Stimulated activated CD8-positive, alpha-beta memory T cell treated with anti-CD3 and anti-CD28 coated beads, Interleukin-7, amount 100 ng/mL, for 4 hours (primary cell): ENCODE data around the gene MAML3.
A peak's percentile ranks its signal among the peaks of the same experiment; 100 is the strongest.

Experiments used
- DNase-seq, 2 donors: peaks; one replicate each; pipeline ENCODE4 v3.0.0-alpha.2; 2020; ENCODE audit warnings: low read depth in 2 of 2

The MAML3 gene

DNA sequence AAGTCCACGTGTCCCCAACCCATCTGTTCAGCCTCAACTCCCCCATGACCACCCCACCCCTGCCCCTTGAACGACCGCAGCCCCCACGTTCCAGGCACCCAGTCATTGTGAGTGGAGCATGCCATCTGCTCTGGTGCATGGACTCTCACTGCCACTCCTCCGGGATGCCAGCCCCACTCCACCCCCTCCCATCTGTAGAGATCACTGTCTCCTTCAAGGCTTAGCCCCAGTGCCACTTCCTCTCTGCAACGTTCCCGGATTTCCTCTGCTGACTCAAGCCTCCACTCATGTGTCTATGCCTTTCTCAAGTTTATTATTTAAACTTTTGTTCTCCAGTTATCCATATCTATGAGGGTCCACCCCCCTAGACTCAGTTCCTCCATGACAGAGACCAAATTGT lies 54.0 kb downstream of the MAML3 start:
- no peak for DNase-seq

DNA sequence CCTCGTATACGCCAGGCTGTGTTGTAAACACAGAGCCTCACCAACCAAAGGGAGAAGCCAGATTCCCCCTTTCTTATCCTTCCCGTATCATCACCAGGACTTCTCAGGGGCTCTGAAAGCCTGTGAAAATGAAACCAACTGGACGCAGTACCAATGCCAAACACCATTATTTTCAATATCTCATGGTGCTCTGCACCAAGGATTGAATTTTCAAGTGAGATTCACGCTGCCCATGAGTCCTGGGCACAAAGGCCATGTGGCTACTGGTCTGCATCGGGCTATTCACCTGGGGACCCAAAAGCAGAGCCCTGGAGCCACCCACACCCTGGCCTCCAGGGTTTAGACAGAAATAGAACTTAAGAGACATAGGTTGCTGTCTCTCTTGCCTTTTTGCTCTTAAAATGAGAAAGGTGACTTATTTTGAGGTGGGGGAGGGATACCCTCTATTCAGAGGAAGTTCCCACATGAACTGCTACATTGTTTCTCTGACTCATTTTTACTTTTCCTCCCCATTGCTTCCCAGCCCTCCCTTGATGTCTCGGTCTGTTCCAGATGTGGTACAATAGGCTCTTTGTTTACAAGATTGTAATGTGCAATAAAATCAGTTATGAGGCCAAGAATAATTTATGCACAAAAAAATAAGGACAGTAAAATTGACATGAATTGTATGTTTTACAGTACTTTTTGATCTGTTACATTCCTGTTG lies 55.4 kb downstream of the MAML3 start:
- DNase-seq: no peak

DNA sequence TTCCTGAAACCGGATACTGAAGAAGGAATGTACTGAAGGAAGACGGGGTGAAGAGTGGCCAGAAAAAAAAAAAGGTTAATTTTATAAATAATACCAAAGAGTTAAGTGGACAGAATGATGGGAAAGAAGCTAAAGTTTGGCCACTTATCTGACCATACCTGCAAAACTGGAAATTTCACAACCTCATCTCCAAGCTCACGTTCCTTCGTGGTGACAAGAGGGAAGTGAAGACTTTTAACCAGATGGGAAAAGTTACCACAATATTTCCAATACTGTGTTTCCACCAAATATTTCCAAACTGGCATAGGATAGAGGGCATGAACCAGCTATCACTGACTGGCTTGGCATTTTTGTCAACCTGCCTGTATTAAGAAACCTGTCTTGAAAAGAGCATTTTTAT lies 56.4 kb downstream of the MAML3 start:
- no peak for DNase-seq

DNA sequence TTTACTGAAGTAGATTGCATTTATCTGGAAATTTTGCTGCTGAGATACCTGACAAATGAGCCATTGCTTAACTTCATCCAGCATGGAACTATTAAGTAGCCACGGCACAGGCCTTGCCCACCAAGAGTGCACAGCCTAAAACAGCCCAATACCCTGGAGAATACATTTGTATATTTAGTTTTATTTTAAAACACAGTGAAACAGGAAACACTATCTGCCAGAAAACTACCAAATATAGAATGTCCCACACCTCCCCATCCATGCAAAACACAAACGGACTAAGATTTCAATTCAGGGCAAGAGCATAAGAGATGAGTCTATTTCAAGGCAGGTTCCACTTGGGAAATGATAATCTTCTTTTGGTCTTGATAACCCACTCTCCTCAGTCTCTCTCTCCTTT lies 57.1 kb downstream of the MAML3 start:
- DNase-seq: no peak

DNA sequence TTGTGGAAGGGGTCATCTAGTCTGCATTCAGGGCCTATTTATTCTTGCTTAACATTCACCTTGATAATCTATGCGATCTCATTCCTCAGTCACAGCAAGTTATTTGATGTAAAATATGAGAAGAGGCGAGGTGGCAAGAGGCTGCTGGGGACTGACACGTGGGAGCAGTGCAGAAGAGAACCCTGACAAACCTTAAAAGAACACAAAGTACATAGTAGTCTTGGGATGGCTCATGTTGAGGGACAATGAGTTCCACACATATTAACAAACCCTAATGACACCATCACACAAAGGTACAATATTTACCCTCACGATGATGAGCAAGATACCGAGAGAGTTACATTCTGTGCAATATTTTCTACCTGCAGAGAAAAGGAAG lies 57.5 kb downstream of the MAML3 start:
- DNase-seq: no peak

DNA sequence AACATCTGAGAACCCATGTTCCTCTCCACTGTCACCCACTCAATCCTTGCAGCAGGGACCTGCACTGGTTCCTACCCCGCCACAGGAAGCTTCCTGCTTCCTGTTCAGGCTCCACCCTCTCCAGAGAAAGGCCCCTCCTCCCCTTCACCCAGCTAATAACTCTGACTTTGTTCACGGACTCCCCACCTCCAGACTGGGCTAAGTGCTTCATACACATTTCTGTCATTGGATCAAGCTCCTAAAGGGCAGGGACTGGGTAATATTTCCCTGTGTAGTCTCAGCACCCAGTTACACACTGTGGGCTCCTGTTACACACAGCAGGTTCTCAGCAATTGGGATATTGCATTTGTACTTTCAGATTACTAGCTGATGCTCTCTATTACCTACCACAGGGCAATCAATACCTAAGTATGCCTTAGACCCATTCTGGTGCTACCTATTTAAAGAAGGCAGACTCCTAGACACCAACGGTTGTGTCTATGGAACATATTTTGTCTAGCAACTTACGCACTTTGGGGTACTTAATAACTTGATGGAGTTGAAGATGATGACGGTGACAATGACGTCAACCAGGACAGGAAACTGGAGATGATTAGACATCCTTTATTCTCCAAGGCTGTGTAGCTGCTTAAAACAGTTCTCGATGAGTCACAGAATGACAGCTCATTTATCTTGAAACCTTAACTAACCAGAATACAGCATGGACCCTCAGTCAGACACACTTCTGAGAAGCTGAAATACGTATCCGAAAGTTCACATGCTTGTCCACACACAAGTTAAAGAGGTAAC lies 58.1 kb downstream of the MAML3 start:
- peak; percentile 43 to 72 for DNase-seq

DNA sequence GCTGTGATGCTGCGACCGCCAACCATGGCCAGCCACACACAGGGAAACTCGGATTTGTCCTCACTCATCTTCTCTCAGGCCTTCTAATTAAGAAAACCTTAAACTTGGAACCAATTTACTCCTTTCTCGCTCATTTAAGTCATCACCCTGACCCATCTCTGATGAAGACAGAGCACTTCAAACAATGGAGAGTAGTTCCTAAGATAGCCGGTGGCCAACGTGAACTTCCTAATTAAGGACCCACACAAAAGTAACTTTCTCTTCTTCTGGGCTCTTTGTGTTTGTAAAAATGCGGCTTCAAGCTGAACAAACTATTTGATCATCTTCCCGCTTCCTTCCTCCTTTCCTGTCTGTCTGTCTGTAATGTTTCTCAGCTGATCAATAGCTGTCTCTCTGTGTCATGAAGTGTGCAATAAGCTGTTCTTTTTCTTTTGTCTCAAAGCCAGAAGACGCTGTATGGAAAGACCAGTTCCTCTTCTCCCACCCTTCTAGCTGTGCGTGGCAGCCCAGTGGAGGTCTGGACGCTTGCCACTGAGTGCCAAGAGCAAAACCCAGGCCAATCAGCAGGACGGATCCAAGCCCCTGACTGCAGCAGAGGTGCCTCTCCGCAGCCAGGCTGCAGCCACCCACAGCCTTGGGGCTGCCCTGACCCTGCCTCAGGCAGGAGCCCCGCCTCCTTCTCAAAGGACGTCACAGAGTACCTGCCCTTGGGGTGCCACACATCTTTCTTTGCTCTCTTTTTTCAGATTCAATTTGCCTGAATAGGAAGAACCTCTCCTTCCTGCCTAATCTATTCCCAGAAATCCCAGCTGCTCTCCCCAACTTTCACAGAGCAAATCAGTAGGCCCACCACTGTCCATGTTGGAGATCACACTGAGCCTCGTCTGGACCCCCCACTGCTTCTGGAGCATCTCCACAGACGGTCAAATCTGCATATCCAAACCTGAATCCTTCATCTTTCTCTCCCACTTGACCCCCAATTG lies 59.3 kb downstream of the MAML3 start:
- DNase-seq: peak in 1 of 2 donors; percentile 59

DNA sequence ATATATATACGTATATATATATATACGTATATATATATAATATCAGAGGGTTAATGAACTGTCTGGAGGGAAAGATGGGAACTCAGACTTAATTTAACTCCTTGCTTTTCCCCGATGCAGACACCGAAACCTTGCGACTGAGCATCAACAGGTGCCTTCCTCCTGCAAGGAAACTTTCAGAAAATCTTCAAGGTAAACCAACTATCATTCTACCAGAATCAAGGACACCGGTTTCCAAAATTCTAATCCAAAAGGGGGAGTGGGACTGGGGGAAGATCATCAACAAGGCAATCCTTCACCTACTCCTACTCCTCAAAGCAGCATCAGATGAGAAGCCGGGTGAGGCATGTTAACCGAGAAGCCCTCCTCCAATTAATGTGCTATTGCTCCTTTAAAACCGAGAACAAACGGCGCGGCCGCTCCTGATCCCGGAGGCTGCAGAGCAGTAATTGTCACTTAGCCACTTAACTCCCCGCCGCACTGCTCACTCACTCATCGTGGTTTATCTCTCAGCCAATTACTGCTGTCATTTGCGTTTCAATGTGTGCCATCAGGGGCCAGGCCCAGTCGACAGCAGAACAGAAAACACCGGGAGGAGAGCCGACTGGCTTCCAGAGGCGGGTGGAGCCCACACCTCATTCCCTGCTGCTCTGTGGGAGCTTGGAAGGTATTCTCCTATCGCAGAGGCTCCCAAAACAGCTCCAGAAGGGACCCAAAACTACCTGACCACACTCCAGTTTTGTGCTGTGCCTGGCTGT lies 61.7 kb downstream of the MAML3 start:
- no peak for DNase-seq

DNA sequence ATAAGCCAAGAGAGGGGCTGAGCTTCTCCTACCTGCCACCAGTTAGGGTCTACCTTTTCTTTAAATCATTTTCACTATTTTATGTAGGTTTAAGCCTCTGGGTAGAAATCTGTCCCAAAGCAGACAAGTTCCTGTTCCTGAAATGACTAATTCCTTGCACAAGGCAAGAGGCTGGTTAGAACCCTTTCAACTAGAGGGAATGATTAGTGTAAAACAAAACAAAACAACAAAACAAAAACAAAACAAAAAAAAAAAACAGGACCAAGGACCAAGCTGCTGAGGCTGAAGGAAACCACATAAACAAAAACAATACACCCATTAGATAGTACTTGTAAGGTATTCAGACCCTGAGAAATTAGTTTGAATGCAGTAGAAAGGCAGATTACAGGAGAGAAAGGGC lies 62.7 kb downstream of the MAML3 start:
- no peak for DNase-seq

DNA sequence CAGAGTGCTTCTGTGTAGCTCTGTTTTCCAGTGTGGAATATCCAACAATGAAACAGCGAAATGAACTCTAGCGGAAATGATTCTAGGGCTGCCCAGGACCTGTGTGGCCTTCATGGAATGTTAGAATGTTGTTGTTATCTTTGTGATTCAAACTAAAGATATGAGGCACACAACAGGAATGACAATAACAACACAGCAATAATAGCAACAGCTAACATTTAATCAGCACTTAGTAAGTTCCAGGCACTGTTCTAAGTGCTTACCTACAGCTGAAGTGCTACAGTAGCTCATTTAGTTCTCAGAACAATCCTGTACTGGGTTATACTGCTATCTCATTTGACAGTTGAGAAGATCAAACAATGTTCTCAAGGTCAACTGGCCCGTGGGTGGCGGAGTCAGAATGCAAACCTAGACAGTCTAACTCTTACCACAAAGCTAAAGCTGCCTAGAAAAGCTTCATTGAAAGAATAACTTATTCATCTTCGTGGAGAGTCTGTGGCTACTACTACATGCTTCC lies 63.7 kb downstream of the MAML3 start:
- no peak for DNase-seq

DNA sequence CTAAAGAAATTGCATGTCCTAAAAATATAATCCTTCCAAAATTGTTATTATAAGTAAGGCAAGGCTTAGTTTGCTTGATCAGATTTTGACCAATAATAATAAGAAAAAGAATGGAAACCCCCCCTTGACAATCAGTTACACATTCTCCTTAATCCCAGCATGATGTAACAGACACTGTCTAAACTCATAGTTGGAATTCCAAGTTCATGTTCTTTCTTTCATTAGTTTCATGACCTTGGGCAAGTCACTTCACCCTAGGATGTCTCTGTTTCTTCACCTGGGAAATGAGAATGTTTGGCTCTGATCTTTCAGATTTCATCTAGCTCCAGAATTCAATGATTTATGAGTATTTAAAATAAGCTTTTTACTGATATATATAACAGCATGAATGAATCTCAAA lies 64.8 kb downstream of the MAML3 start:
- no peak for DNase-seq

DNA sequence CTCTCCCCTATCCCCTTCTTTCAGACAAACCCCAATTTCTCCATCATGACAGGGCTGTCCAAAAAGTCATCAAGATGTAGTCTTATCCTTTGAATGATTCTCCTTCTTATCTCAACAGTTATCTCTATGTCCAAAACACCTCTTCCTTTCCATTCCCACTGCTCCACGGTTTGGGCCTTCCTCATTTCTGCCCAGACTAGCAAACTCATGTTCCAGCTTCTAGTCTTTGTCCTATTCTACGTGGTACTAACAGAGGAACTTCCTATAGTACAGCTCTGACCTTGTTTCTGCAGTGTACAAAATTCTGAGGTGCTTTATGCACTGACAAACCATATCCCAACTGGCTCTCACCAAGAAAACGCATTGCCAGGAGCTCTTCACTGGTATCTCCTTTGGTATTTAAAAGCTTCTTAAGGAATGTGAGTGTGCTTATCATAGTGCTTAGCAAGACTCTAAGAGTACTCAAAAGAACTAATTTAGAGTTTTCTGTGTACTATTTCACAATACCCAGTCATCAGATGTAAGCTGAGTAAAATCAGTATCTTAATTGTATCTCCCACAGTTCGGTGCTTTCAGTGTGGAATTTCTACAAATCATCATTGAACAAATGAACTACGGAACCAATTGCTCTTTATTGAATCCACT lies 65.5 kb downstream of the MAML3 start:
- no peak for DNase-seq

DNA sequence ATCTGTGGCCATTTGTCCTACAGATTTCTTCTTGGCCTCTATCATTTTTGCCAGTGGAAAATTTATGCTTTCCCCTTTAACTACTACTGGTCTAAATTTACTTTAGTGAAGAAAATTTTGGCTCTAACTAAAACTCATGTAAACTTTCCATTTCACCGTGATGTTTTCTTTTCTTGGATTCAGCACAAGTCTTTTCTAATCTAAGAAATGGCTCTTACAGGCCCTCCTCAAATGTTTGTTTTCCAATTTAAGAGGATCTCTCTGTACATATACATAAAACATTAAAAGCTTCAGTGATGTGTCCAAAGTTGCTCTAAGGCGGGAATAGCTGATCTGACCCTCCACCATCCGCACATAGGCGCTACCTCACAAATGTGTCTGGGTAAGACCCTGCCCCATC lies 68.1 kb downstream of the MAML3 start:
- no peak for DNase-seq

DNA sequence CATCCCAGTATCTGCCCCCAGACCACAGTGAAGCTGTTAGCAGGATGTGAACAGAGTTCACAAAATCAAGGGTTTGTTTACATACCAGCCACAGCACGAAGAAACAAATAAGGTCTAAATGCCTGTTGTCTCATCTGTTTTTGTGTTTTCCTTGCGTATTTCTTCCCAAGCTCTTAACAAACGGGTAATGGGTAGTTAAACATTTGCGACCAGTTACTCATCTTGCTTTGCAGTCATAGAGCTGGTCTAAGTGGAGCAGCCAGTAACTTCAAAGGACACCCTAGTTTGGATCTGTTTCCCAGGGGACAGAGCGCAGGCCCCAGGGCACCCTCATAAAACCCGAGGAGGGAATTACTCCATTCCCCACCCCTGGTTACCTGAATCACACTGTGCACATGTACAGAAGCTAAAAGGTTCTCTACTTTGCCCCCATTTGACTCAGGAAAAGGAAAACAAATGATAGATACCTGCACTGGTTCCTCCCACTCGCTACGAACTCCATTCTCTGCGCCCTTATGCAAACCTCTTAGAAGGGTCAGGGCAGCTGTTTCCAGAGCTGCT lies 68.8 kb downstream of the MAML3 start:
- DNase-seq: no peak

DNA sequence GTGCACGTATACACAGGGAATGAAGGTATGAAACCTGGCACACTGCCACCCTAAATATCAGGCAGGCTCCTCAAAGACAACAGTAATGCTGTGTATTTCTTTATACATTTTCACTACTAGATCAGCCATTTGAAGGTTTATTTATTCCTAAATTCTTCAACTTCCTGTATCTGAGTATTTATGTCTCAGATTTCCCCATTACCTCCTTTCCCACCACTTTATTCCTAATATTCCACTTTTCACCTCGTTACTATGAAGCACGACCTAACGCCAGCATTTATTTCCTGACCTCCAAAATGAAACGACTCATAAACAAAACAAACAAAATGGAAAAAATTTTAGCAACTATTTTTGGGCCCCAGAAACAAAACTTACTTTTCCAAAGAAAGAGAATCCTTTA lies 69.6 kb downstream of the MAML3 start:
- DNase-seq: no peak

DNA sequence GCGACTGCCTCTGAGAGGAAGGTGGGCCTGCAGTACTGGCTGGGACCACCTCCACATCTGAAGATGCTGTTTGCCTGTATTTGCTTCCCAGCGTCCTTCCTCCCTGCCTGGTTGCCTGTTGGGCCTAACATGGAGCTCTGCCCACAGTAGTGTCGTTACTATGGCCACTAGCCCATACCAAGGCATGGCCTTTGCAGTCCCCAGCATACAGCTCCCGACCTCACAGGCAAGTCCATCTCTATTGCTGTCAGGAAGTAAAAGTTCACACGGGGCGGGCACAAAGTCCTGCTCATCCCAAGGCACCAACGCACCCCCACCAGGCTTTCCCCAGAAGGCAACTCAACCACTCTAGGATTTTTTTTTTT lies 71.6 kb downstream of the MAML3 start:
- DNase-seq: no peak

DNA sequence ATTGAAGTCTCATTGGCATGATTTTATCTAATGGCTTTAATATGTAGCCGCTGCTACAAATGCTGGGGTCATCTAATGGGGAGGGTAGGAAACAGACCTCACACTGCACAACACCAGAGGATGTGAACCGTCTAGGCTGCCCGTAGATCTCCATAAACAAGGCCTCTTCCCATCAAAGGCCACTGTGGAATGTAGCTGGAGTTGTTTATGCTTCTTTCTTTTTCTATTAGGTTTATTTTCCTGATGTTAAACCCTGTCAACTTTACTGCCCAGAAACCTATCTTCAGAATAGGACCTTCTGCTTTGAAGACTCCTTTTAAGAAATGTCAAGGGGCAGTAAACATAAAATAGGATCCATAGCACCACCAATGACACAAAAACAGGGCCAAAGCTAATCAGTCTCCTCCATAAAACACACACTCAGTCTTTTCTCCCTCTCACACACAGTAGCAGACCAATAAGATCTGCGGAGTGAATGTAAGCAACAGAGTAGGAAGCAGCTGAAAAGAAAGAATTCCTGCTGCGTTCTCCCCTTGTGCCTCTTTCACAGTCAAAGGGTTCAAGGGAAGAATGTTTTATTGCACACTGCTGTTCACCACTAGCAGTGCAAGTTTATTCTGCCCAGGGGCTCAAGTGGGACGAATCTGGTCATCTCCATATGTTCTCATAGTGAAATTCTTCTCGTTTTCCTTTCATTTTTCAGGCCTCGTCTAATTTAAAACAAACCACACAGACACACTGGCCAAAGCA lies 72.2 kb downstream of the MAML3 start:
- DNase-seq: no peak

DNA sequence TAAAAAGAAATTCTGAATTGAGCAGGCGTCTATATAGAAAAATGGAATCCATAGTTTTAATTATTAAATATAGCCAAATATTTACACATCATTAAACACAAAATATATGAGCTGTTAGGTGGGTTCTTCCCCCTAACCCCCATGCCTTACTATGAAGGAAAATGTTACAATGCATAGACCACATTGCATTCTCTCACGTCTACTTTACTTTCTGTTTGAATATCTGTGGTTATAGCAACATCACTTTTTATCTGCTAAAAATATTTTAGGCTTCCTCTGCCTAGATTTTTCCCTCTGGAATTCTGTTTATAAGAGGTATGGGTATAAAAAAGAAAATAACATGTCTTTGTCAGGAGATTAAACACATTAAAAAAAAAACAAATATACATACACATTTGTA lies 73.1 kb downstream of the MAML3 start:
- DNase-seq: no peak

DNA sequence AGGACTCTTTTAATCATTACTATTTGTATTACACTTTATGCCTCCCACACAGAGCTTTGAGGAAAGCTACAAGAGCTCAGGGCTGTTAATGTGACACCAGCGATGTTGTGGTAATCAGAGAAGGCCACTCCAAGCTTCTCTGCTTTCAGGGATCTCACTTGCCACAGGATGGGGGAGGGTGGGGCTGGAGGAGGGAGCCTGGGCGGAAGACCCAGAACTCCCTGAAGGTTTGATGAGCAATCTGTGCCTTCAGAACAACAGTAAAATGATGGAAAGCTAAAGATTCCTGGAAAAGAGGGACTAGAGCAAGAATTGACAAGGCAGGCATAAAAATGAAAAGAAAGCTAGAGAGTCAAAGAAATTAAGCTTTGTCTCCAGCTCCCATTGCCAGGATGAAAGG lies 75.6 kb downstream of the MAML3 start:
- no peak for DNase-seq

DNA sequence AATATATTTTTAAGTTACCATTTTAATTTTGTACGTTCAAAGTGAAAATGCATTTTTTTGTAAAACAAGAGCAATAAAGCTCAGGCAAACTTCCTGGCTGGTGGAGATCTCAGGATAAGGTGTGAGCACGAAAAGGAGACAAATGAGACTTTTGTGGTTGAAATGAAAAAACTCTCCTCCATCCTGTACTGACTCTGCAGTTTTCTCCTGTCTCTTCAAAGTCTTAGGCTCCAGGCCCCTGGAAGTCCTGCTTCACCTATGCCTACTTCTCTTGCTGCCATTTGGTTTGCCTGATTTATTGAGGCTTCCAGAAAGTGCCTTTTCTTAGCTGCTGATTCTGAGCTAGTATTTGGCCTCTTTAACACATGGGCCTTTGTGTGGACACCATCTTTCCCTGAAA lies 77.7 kb downstream of the MAML3 start:
- no peak for DNase-seq
